SHP77 (cell line): ENCODE results near the gene FNBP1.

Source experiments
- DNase-seq, 2 experiments: peaks; one replicate each; lab custom pipeline; 2025; lab: John Stamatoyannopoulos, UW

Gene FNBP1

GRCh38 chr9:129875181-129875611 is 167.8 kb downstream of the FNBP1 start:
- DNase-seq: no peak

GRCh38 chr9:129874261-129875101 is 168.5 kb downstream of the FNBP1 start:
- DNase-seq: no peak

GRCh38 chr9:129873563-129874190 is 169.3 kb downstream of the FNBP1 start:
- DNase-seq: no peak

- no peak for DNase-seq
Observed at GRCh38 chr9:129871046-129871445, 171.9 kb downstream of the FNBP1 start.

GRCh38 chr9:129869585-129870501 is 173.1 kb downstream of the FNBP1 start:
- DNase-seq: no peak

GRCh38 chr9:129868872-129869486 is 174.0 kb downstream of the FNBP1 start:
- no peak for DNase-seq

GRCh38 chr9:129868023-129868871 is 174.7 kb downstream of the FNBP1 start:
- DNase-seq: no peak

- no peak for DNase-seq
Observed at GRCh38 chr9:129867136-129868022, 175.6 kb downstream of the FNBP1 start.

GRCh38 chr9:129866394-129867135 is 176.4 kb downstream of the FNBP1 start:
- DNase-seq: no peak

- no peak for DNase-seq
Observed at GRCh38 chr9:129865668-129866320, 177.2 kb downstream of the FNBP1 start.

GRCh38 chr9:129864991-129865647 is 177.9 kb downstream of the FNBP1 start:
- no peak for DNase-seq

- peak; percentile 69 to 78 for DNase-seq
Observed at GRCh38 chr9:129863059-129863690, 179.8 kb downstream of the FNBP1 start.

GRCh38 chr9:129861447-129861827 is 181.6 kb downstream of the FNBP1 start:
- DNase-seq: no peak

- no peak for DNase-seq
Observed at GRCh38 chr9:129860653-129861446, 182.1 kb downstream of the FNBP1 start.

GRCh38 chr9:129858167-129858962 is 184.6 kb downstream of the FNBP1 start:
- no peak for DNase-seq

GRCh38 chr9:129857207-129857606 is 185.8 kb downstream of the FNBP1 start:
- DNase-seq: no peak
